HG02970 (cell line): ENCODE data around the gene ZFC3H1.

Experiments used
- ATAC-seq: cut with Tn5 transposase; IDR thresholded peaks from one replicate; pipeline ENCODE4 v1.9.1; 2021; ENCODE audit warnings: mild to moderate bottlenecking, moderate library complexity, moderate number of reproducible peaks; ENCODE audit not compliant: unreplicated experiment, low FRiP score

The ZFC3H1 gene

GRCh38 chr12:71682466-71682865 is 18.8 kb upstream of the ZFC3H1 start:
- ATAC-seq: no peak

- ATAC-seq: no peak
Observed at GRCh38 chr12:71671816-71672215, 8.2 kb upstream of the ZFC3H1 start.

- no peak for ATAC-seq
Observed at GRCh38 chr12:71671311-71671710, 7.7 kb upstream of the ZFC3H1 start.

GRCh38 chr12:71666259-71666658 is 2.6 kb upstream of the ZFC3H1 start:
- ATAC-seq: no peak

GRCh38 chr12:71665090-71665463 is 1.4 kb upstream of the ZFC3H1 start:
- no peak for ATAC-seq

- peak; percentile 9 for ATAC-seq
Observed at GRCh38 chr12:71664411-71665089, 902 bp upstream of the ZFC3H1 start.

- ATAC-seq: peak; percentile 19
Observed at GRCh38 chr12:71662849-71663560, 643 bp downstream of the ZFC3H1 start.

- ATAC-seq: no peak
Observed at GRCh38 chr12:71661977-71662530, 1.6 kb downstream of the ZFC3H1 start.

- ATAC-seq: no peak
Observed at GRCh38 chr12:71656740-71657139, 6.9 kb downstream of the ZFC3H1 start.

- no peak for ATAC-seq
Observed at GRCh38 chr12:71655907-71656306, 7.7 kb downstream of the ZFC3H1 start.

- no peak for ATAC-seq
Observed at GRCh38 chr12:71655495-71655894, 8.2 kb downstream of the ZFC3H1 start.

GRCh38 chr12:71654200-71654599 is 9.4 kb downstream of the ZFC3H1 start:
- no peak for ATAC-seq

- no peak for ATAC-seq
Observed at GRCh38 chr12:71653137-71653536, 10.5 kb downstream of the ZFC3H1 start.

GRCh38 chr12:71652656-71653055 is 11.0 kb downstream of the ZFC3H1 start:
- no peak for ATAC-seq

- ATAC-seq: no peak
Observed at GRCh38 chr12:71649401-71649800, 14.2 kb downstream of the ZFC3H1 start.

GRCh38 chr12:71648537-71648936 is 15.1 kb downstream of the ZFC3H1 start:
- no peak for ATAC-seq

GRCh38 chr12:71646512-71646911 is 17.1 kb downstream of the ZFC3H1 start:
- ATAC-seq: no peak

GRCh38 chr12:71645268-71645667 is 18.4 kb downstream of the ZFC3H1 start:
- no peak for ATAC-seq

- ATAC-seq: no peak
Observed at GRCh38 chr12:71642264-71642663, 21.4 kb downstream of the ZFC3H1 start.

GRCh38 chr12:71641390-71641789 is 22.3 kb downstream of the ZFC3H1 start:
- no peak for ATAC-seq

- ATAC-seq: no peak
Observed at GRCh38 chr12:71640316-71640715, 23.3 kb downstream of the ZFC3H1 start.

GRCh38 chr12:71639341-71639760 is 24.3 kb downstream of the ZFC3H1 start:
- ATAC-seq: no peak
